ENCODE results near the gene HSD17B8. TPM values are rescaled to one million over a fixed set of nuclear protein-coding genes. Genes with fewer than 3 reads are reported as not detected.
A peak's percentile ranks its signal among the peaks of the same experiment; 100 is the strongest.

Gene HSD17B8
- total RNA-seq, 2 donors from 2014 or later: 5.7 to 6.8 TPM

DNA sequence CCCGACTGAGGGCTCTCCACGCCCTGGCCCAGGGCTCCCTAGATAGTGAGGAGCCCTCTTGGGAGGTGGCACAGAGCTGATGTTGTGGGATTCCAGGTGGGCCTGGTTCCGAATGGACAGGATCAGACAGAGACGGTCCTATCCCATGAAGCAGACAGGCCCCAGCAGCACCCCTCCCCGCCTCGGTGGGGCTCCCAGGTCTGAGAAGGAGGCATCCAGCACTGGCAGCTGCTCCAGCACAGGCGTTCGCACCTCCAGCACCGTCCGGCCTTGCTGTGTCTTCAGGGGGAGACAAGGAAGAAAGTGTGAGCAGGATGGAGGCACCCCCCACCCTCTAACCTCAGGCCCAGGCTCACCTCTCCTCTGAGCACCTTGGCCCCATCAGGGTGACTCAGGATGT lies 40.9 kb upstream of the HSD17B8 start:
- no peaks in the 10 kb centered on the region for H3K4me1 ChIP-seq (ENCODE audit: control insufficient read depth, insufficient read depth, low read length)
- peaks cover 15% of the 10 kb centered on the region for H3K27me3 ChIP-seq (ENCODE audit: control insufficient read depth, insufficient read depth, low read length, poor library complexity, severe bottlenecking)
- 80 to 89% methylated on average over 7 to 10 of the region's 10 CpGs for WGBS, 2 experiments (ENCODE audit: insufficient coverage in 1 of 2, insufficient read length in 1 of 2)
- no peak overlapping the region for H3K9ac ChIP-seq (ENCODE audit: extremely low read depth, low read length, poor library complexity, severe bottlenecking)
- Mint-ChIP-seq H3K4me1 (no peaks in the 10 kb centered on the region), H3K27ac (no peak overlapping the region), H3K9me3 (no peaks in the 10 kb centered on the region), H3K27me3 (ENCODE audit: insufficient read depth) (peaks cover 35% of the 10 kb centered on the region), H3K36me3 (ENCODE audit: low read depth) (no peaks in the 10 kb centered on the region), H3K4me3 (no peak overlapping the region)
- DNase-seq: no peak
- H3K9me3 ChIP-seq (ENCODE audit: control insufficient read depth, low read length): no peaks in the 10 kb centered on the region
- no peaks in the 10 kb centered on the region for H3K36me3 ChIP-seq (ENCODE audit: control insufficient read depth, insufficient read depth, low read length)
- H3K27ac ChIP-seq (ENCODE audit: low read depth, low read length): no peak overlapping the region
- TF ChIP-seq, protein P1, sequence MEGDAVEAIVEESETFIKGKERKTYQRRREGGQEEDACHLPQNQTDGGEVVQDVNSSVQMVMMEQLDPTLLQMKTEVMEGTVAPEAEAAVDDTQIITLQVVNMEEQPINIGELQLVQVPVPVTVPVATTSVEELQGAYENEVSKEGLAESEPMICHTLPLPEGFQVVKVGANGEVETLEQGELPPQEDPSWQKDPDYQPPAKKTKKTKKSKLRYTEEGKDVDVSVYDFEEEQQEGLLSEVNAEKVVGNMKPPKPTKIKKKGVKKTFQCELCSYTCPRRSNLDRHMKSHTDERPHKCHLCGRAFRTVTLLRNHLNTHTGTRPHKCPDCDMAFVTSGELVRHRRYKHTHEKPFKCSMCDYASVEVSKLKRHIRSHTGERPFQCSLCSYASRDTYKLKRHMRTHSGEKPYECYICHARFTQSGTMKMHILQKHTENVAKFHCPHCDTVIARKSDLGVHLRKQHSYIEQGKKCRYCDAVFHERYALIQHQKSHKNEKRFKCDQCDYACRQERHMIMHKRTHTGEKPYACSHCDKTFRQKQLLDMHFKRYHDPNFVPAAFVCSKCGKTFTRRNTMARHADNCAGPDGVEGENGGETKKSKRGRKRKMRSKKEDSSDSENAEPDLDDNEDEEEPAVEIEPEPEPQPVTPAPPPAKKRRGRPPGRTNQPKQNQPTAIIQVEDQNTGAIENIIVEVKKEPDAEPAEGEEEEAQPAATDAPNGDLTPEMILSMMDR (conservative IDR thresholded peaks at IDR 0.05): no peak
- H3K4me3 ChIP-seq (ENCODE audit: low read length): no peak overlapping the region

DNA sequence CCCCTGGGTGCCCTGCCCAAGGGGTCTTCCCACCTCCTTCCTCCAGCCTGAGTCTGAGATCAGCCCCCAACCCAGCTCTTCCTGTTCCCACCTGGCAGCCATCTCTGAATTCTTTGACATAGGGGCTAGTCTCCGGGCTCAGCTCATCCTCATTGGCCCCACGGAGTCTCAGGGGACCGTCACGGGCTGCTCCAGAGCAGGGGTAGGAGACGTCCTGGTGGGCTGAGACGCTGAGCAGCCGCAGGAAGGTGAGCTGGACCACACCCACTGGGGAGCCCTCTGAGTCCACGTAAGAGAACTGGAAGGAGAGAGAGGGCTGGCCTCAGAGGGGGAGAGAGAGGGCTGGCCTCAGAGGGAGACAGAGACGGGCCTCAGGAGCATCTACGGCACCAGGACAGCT lies 40.3 kb upstream of the HSD17B8 start:
- no peaks in the 10 kb centered on the region for H3K36me3 Mint-ChIP-seq (ENCODE audit: low read depth)
- H3K27me3 ChIP-seq (ENCODE audit: control insufficient read depth, insufficient read depth, low read length, poor library complexity, severe bottlenecking): peaks cover 15% of the 10 kb centered on the region
- 52 to 74% methylated on average over 4 to 10 of the region's 10 CpGs for WGBS, 2 experiments (ENCODE audit: insufficient coverage in 1 of 2, insufficient read length in 1 of 2)
- H3K4me3 ChIP-seq (ENCODE audit: low read length): no peak overlapping the region
- no peaks in the 10 kb centered on the region for H3K36me3 ChIP-seq (ENCODE audit: control insufficient read depth, insufficient read depth, low read length)
- H3K27me3 Mint-ChIP-seq (ENCODE audit: insufficient read depth): peaks cover 37% of the 10 kb centered on the region
- no peaks in the 10 kb centered on the region for H3K9me3 Mint-ChIP-seq
- no peak overlapping the region for H3K27ac ChIP-seq (ENCODE audit: low read depth, low read length)
- no peaks in the 10 kb centered on the region for H3K9me3 ChIP-seq (ENCODE audit: control insufficient read depth, low read length)
- H3K27ac Mint-ChIP-seq: no peak overlapping the region
- no peak overlapping the region for H3K4me3 Mint-ChIP-seq
- TF ChIP-seq, protein P1 (conservative IDR thresholded peaks at IDR 0.05): no peak
- peak; percentile 39 for DNase-seq
- H3K4me1 Mint-ChIP-seq: no peaks in the 10 kb centered on the region
- no peak overlapping the region for H3K9ac ChIP-seq (ENCODE audit: extremely low read depth, low read length, poor library complexity, severe bottlenecking)
- H3K4me1 ChIP-seq (ENCODE audit: control insufficient read depth, insufficient read depth, low read length): no peaks in the 10 kb centered on the region

DNA sequence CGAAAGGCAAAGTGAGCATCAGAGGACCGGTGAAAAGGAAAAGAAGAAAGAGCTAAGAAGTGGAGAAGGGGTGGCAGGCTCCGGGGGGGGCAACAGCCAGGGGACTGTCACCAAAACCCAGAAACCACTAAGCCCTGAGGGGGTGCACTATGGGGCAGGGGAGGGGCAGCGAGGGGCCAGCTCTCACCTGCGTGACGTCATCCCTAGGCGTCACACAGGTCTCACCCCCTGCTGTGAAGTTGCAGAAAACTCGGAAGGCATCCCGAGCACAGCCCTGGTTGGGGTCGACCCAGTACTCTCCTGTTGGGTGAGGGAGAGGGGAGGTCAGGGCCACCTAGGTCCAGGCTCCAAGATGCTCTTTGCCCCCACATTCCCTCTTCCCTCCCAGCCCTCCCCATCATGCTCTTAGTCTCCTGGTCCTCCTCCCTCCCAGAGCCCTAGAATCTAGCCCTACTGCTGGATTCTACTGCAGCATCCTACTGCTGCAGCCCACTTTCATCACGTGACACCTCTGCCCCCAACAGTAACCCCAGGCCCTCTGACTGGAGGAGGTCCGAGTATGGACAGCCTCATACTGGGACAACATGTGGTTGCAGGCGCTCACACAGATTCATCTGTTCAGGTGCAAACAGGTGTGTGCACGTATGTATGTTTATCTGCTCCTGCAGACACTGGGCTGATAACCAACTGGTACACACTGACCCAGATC lies 39.6 kb upstream of the HSD17B8 start:
- peak; percentile 45 for DNase-seq
- WGBS, 2 experiments (ENCODE audit: insufficient coverage in 1 of 2, insufficient read length in 1 of 2): 76 to 91% methylated on average over 7 to 14 of the region's 14 CpGs

More for the DNA sequence above, 39.6 kb upstream of the HSD17B8 start:
- Mint-ChIP-seq H3K4me3 (no peak overlapping the region), H3K27me3 (ENCODE audit: insufficient read depth) (peaks cover 37% of the 10 kb centered on the region), H3K36me3 (ENCODE audit: low read depth) (no peaks in the 10 kb centered on the region), H3K4me1 (no peaks in the 10 kb centered on the region), H3K27ac (no peak overlapping the region), H3K9me3 (no peaks in the 10 kb centered on the region)
- H3K27me3 ChIP-seq (ENCODE audit: control insufficient read depth, insufficient read depth, low read length, poor library complexity, severe bottlenecking): peaks cover 15% of the 10 kb centered on the region
- no peak overlapping the region for H3K9ac ChIP-seq (ENCODE audit: extremely low read depth, low read length, poor library complexity, severe bottlenecking)
- no peak overlapping the region for H3K4me3 ChIP-seq (ENCODE audit: low read length)
- H3K4me1 ChIP-seq (ENCODE audit: control insufficient read depth, insufficient read depth, low read length): no peaks in the 10 kb centered on the region
- TF ChIP-seq, protein P1 (conservative IDR thresholded peaks at IDR 0.05): no peak
- H3K27ac ChIP-seq (ENCODE audit: low read depth, low read length): no peak overlapping the region
- H3K9me3 ChIP-seq (ENCODE audit: control insufficient read depth, low read length): no peaks in the 10 kb centered on the region
- no peaks in the 10 kb centered on the region for H3K36me3 ChIP-seq (ENCODE audit: control insufficient read depth, insufficient read depth, low read length)
